ENCODE data around the gene FCER1A.

DNA sequence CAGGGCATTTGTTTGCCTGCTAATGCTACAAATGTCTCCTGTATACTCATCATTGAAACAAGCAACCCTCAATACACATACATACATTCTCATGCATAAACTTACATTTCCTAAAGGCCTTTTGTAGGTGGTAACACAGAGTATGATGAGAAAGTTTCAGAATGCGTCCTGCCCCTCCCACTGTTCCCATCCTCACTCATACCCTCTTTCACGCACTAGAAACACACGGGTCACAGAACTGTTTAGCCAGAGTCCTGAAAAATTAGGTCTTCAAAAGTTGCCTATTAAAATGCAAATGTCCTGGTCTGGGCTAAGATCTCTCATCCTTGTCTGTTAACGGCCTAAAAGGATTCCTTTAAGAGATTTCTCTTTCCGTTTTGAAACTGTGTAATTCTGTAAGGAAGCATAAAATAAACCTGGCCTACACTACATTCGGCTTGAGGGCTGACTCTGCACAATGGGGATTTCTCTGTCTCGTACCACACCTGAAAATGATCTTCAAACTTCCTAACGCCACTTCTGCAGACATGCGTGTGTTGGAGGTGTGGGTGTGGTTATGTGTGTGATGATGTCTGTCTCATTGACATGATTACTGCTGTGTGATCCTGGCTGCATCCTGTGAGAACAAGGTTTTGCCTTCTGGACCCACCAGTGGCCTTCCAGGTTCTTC, 5.3 kb upstream of the FCER1A start:
- TF ChIP-seq, protein P1, sequence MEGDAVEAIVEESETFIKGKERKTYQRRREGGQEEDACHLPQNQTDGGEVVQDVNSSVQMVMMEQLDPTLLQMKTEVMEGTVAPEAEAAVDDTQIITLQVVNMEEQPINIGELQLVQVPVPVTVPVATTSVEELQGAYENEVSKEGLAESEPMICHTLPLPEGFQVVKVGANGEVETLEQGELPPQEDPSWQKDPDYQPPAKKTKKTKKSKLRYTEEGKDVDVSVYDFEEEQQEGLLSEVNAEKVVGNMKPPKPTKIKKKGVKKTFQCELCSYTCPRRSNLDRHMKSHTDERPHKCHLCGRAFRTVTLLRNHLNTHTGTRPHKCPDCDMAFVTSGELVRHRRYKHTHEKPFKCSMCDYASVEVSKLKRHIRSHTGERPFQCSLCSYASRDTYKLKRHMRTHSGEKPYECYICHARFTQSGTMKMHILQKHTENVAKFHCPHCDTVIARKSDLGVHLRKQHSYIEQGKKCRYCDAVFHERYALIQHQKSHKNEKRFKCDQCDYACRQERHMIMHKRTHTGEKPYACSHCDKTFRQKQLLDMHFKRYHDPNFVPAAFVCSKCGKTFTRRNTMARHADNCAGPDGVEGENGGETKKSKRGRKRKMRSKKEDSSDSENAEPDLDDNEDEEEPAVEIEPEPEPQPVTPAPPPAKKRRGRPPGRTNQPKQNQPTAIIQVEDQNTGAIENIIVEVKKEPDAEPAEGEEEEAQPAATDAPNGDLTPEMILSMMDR (IDR thresholded peaks at IDR 0.05; ENCODE audit: insufficient read depth, low read length, poor library complexity, severe bottlenecking): no peak
- no peak for TF ChIP-seq EZH2phosphoT487 (conservative IDR thresholded peaks at IDR 0.05; ENCODE audit: low read length)
